Stimulated activated CD8-positive, alpha-beta memory T cell treated with anti-CD3 and anti-CD28 coated beads, Interleukin-2, amount 100 ng/mL, for 48 hours (primary cell): ENCODE data around the gene ZNF611.
"Not testable (repeated sequence)": the region's sequence is repeated elsewhere in the genome, so short reads cannot be mapped to it uniquely, and the experiment has no call there.

Source experiments
- DNase-seq, 2 donors: peaks; one replicate each; pipeline ENCODE4 v3.0.0-alpha.2; 2020; ENCODE audit warnings: low read depth in 2 of 2

Gene ZNF611

GRCh38 chr19:52716522-52716921 lies 18.3 kb downstream of the ZNF611 start:
- DNase-seq, result no peak

- not testable (repeated sequence) for DNase-seq
Measured at GRCh38 chr19:52715902-52716301, 18.9 kb downstream of the ZNF611 start.

- DNase-seq, result not testable (repeated sequence)
Measured at GRCh38 chr19:52715330-52715729, 19.5 kb downstream of the ZNF611 start.

GRCh38 chr19:52713051-52713450 lies 21.8 kb downstream of the ZNF611 start:
- DNase-seq, result not testable (repeated sequence)

GRCh38 chr19:52711661-52712060 lies 23.2 kb downstream of the ZNF611 start:
- DNase-seq, result not testable (repeated sequence)

- DNase-seq, result no peak
Measured at GRCh38 chr19:52710538-52710937, 24.3 kb downstream of the ZNF611 start.

- DNase-seq, result not testable (repeated sequence)
Measured at GRCh38 chr19:52705615-52706014, 29.2 kb downstream of the ZNF611 start.

GRCh38 chr19:52703917-52704316 lies 30.9 kb downstream of the ZNF611 start:
- DNase-seq, result no peak

GRCh38 chr19:52700673-52701072 lies 34.2 kb downstream of the ZNF611 start:
- DNase-seq, result no peak

- DNase-seq, result not testable (repeated sequence)
Measured at GRCh38 chr19:52699555-52699954, 35.3 kb downstream of the ZNF611 start.

- no peak for DNase-seq
Measured at GRCh38 chr19:52695996-52696395, 38.8 kb downstream of the ZNF611 start.

GRCh38 chr19:52694921-52695320 lies 39.9 kb downstream of the ZNF611 start:
- no peak for DNase-seq

- DNase-seq, result not testable (repeated sequence)
Measured at GRCh38 chr19:52694281-52694680, 40.6 kb downstream of the ZNF611 start.

GRCh38 chr19:52692431-52693008 lies 42.3 kb downstream of the ZNF611 start:
- no peak for DNase-seq

GRCh38 chr19:52691737-52692136 lies 43.1 kb downstream of the ZNF611 start:
- DNase-seq, result no peak

GRCh38 chr19:52691215-52691610 lies 43.6 kb downstream of the ZNF611 start:
- DNase-seq, result no peak

- DNase-seq, result peak; percentile 83 to 87
Measured at GRCh38 chr19:52690369-52691214, 44.3 kb downstream of the ZNF611 start.

- peak; percentile 3 to 11 for DNase-seq
Measured at GRCh38 chr19:52689843-52690368, 44.9 kb downstream of the ZNF611 start.

- not testable (repeated sequence) for DNase-seq
Measured at GRCh38 chr19:52688925-52689796, 45.7 kb downstream of the ZNF611 start.

GRCh38 chr19:52688335-52688734 lies 46.5 kb downstream of the ZNF611 start:
- no peak for DNase-seq

GRCh38 chr19:52687684-52688083 lies 47.2 kb downstream of the ZNF611 start:
- DNase-seq, result no peak

GRCh38 chr19:52685811-52686210 lies 49.0 kb downstream of the ZNF611 start:
- DNase-seq, result no peak
